K562 (cell line): ENCODE results near the gene MAGEB2. TPM values are rescaled to one million over a fixed set of nuclear protein-coding genes. Genes with fewer than 3 reads are reported as not detected.

Experiments
- ARID4B ChIP-seq: sonication (generic); formaldehyde crosslinking; IDR thresholded peaks from 2 replicates; pipeline ENCODE4 v1.8.0; 2022; ENCODE audit warnings: mild to moderate bottlenecking, missing genetic modification reagents
- ATF3 ChIP-seq, 2 experiments: fragments of 450-650 bp in 1 of 2; sonication (generic) in 1 of 2; formaldehyde crosslinking in 1 of 2; IDR thresholded peaks in 1 of 2; conservative IDR thresholded peaks in 1 of 2; 2 replicates each; pipeline versions ENCODE4 v1.6.1 to v1.8.1; 2016 to 2023; ENCODE audit warnings: mild to moderate bottlenecking in 2 of 2, moderate library complexity in 2 of 2, inconsistent platforms in 1 of 2, missing genetic modification reagents in 1 of 2
- ETV1 ChIP-seq: fragments of 450-650 bp; conservative IDR thresholded peaks from 2 replicates; pipeline ENCODE4 v1.6.1; 2016; ENCODE audit warnings: missing genetic modification characterization, control low read depth, low read depth, missing compliant biosample characterization
- JUND ChIP-seq, 2 experiments: IDR thresholded peaks; 2 replicates in 1 of 2; 3 replicates in 1 of 2; pipeline ENCODE4 v1.6.1; 2011; ENCODE audit warnings: borderline replicate concordance in 2 of 2, low read depth in 2 of 2, low read length in 2 of 2, improper control_type of control experiment in 1 of 2, missing biosample characterization in 1 of 2, missing genetic modification characterization in 1 of 2, missing genetic modification reagents in 1 of 2
- MEIS2 ChIP-seq: fragments of 450-650 bp; IDR thresholded peaks from 2 replicates; pipeline ENCODE4 v1.6.1; 2014; ENCODE audit warnings: mild to moderate bottlenecking; ENCODE audit not compliant: partially characterized antibody
- MTA1 ChIP-seq: fragments of 450-650 bp; IDR thresholded peaks from 2 replicates; pipeline ENCODE4 v1.6.1; 2017; ENCODE audit warnings: borderline replicate concordance
- MYBL2 ChIP-seq, 2 experiments: fragments of 450-650 bp in 1 of 2; sonication (generic) in 1 of 2; formaldehyde crosslinking in 1 of 2; IDR thresholded peaks; 2 replicates each; pipeline versions ENCODE4 v1.6.1 to v1.8.1; 2017 to 2022; ENCODE audit warnings: borderline replicate concordance in 1 of 2, inconsistent platforms in 1 of 2, low read depth in 1 of 2, mild to moderate bottlenecking in 1 of 2, missing genetic modification reagents in 1 of 2, moderate library complexity in 1 of 2
- NCOA1 ChIP-seq: fragments of 450-650 bp; IDR thresholded peaks from 2 replicates; pipeline ENCODE4 v1.6.1; 2016; ENCODE audit warnings: low read depth
- PHB2 ChIP-seq: fragments of 450-650 bp; IDR thresholded peaks from 2 replicates; pipeline ENCODE4 v1.6.1; 2017; ENCODE audit warnings: low read depth
- PKNOX1 ChIP-seq: fragments of 450-650 bp; IDR thresholded peaks from 2 replicates; pipeline ENCODE4 v1.6.1; 2016
- POLR2H ChIP-seq: IDR thresholded peaks from 2 replicates; pipeline ENCODE4 v1.6.1; 2016; ENCODE audit warnings: missing genetic modification characterization, low read depth, mild to moderate bottlenecking, control low read depth, missing compliant biosample characterization, moderate library complexity
- RAD21 ChIP-seq, 2 experiments: fragments of 250-450 bp in 1 of 2; fragments of 450-650 bp in 1 of 2; sonication (Bioruptor Pico) in 1 of 2; formaldehyde crosslinking in 1 of 2; IDR thresholded peaks in 1 of 2; conservative IDR thresholded peaks in 1 of 2; 2 replicates each; pipeline versions ENCODE4 v1.4.0 to v1.8.0; 2020 to 2022; ENCODE audit warnings: mild to moderate bottlenecking in 2 of 2, moderate library complexity in 1 of 2
- SIN3A ChIP-seq, 2 experiments: fragments of 150-350 bp in 1 of 2; IDR thresholded peaks; 2 replicates each; pipeline ENCODE4 v1.6.1; 2011 to 2016; ENCODE audit warnings: borderline replicate concordance in 2 of 2, low read depth in 2 of 2, low read length in 2 of 2, mild to moderate bottlenecking in 2 of 2, moderate library complexity in 2 of 2; ENCODE audit not compliant: control insufficient read depth in 1 of 2
- SPI1 ChIP-seq: IDR thresholded peaks from 2 replicates; pipeline ENCODE4 v1.6.1; 2011; ENCODE audit warnings: low read depth, low read length, control low read depth, borderline replicate concordance
- TBP ChIP-seq: optimal IDR thresholded peaks from 2 replicates; pipeline ENCODE3; 2011; ENCODE audit warnings: low read depth, low read length, improper control_type of control experiment
- TEAD4 ChIP-seq, 2 experiments: sonication (generic) in 1 of 2; formaldehyde crosslinking in 1 of 2; IDR thresholded peaks; 2 replicates each; pipeline versions ENCODE4 v1.6.1 to v1.8.0; 2012 to 2022; ENCODE audit warnings: borderline replicate concordance in 1 of 2, inconsistent platforms in 1 of 2, low read length in 1 of 2, mild to moderate bottlenecking in 1 of 2, missing genetic modification reagents in 1 of 2
- ZNF24 ChIP-seq: fragments of 450-650 bp; IDR thresholded peaks from 2 replicates; pipeline ENCODE4 v1.6.1; 2016
- polyA plus RNA-seq, 8 experiments: library from polyadenylated mRNA; depleted of rRNA in 4 of 8; stranded (reverse) in 5 of 8; unstranded in 3 of 8; fragments of >200 nt; fragmentation: Nextera tagmentation in 2 of 8; fragmentation: Illumina TruSeq in 1 of 8; extraction: Ambion mirVana in 2 of 8; extraction: Trizol in 1 of 8; gene quantifications; 2 replicates each; pipeline versions ENCODE4 v1.2.1 to v1.2.3, GENCODE V29; 2011 to 2014; ENCODE audit warnings: inconsistent platforms in 1 of 8, missing spikeins in 1 of 8
- total RNA-seq, 7 experiments: library from RNA; depleted of rRNA in 6 of 7; stranded (reverse); fragments of >200 nt in 6 of 7; fragmentation: Illumina TruSeq in 2 of 7; extraction: Trizol in 2 of 7; gene quantifications; 2 replicates each; pipeline versions ENCODE4 v1.2.1 to v1.2.3, GENCODE V29; 2011 to 2021; ENCODE audit warnings: low replicate concordance in 1 of 7

Gene MAGEB2
- total and polyA plus RNA-seq, 9 of the 15 experiments (the other 6 are each of a cell fraction or from before 2014, with no cell fraction given) = 21.6 to 277 (median 88.8) TPM

- TF ChIP-seq RAD21 (CRISPR knock-in tag; conservative IDR thresholded peaks at IDR 0.05 in 1 of 2, IDR thresholded peaks at IDR 0.05 in 1 of 2) = peak; percentile 28 to 35; a peak in 2 of 4 replicates
- TF ChIP-seq MYBL2 (IDR thresholded peaks at IDR 0.05; ENCODE audit: low read depth) = no peak
- TF ChIP-seq MYBL2 (CRISPR knock-in tag; IDR thresholded peaks at IDR 0.05; ENCODE audit: borderline replicate concordance) = no peak
- peak; percentile 70 for TF ChIP-seq PKNOX1
- TF ChIP-seq ARID4B (CRISPR knock-in tag) = no peak
- TF ChIP-seq SPI1 = peak; percentile 82
- TF ChIP-seq JUND (IDR thresholded peaks at IDR 0.05; ENCODE audit: borderline replicate concordance, low read depth, low read length) = peak; percentile 96
- TF ChIP-seq JUND (tag; IDR thresholded peaks at IDR 0.05; ENCODE audit: borderline replicate concordance, low read depth, low read length) = peak; percentile 93; the same call in 2 of the 3 replicates
- TF ChIP-seq NCOA1 = peak; percentile 76; the same call in 1 of the 2 replicates
- TF ChIP-seq TBP = peak; percentile 36
- TF ChIP-seq ZNF24 = no peak
- TF ChIP-seq POLR2H = peak; percentile 66; the same call in 1 of the 2 replicates
- TF ChIP-seq ATF3 (IDR thresholded peaks at IDR 0.05) = peak; percentile 85
- TF ChIP-seq ATF3 (CRISPR knock-in tag; conservative IDR thresholded peaks at IDR 0.05) = no peak; the same call in 1 of the 2 replicates
- peak; percentile 93 for TF ChIP-seq ETV1 (tag)
- no peak for TF ChIP-seq MTA1
- TF ChIP-seq MEIS2 = peak; percentile 31
- peak in 1 of 2 experiments; percentile 28; a peak in 1 of 4 replicates for TF ChIP-seq SIN3A (IDR thresholded peaks at IDR 0.05; ENCODE audit: borderline replicate concordance in 2 of 2, control insufficient read depth in 1 of 2, low read depth in 2 of 2, low read length in 2 of 2)
- TF ChIP-seq PHB2 = no peak
- TF ChIP-seq TEAD4 (IDR thresholded peaks at IDR 0.05; ENCODE audit: low read length) = peak; percentile 33; the same call in 1 of the 2 replicates
- TF ChIP-seq TEAD4 (CRISPR knock-in tag; IDR thresholded peaks at IDR 0.05; ENCODE audit: borderline replicate concordance) = no peak
Observed at GRCh38 chrX:30215357-30215843, at the start of gene MAGEB2 (continued).
